GM19397 (cell line): ENCODE results near the gene HOXB3.

ENCODE experiments used
- ATAC-seq: cut with Tn5 transposase; IDR thresholded peaks from one replicate; pipeline ENCODE4 v1.9.1; 2021; ENCODE audit warnings: mild to moderate bottlenecking, moderate library complexity; ENCODE audit not compliant: unreplicated experiment

HOXB3 gene

GRCh38 chr17:48626245-48627117, 36.4 kb upstream of the HOXB3 start, which contains the start of gene HOXB9:
TSS of gene HOXB9 (minus strand) at chr17:48626358. CDS start at chr17:48626269, 89 bp downstream.
- no peak for ATAC-seq

- ATAC-seq = no peak
Measured at GRCh38 chr17:48625495-48626244, 35.6 kb upstream of the HOXB3 start.

GRCh38 chr17:48624544-48625494, 34.8 kb upstream of the HOXB3 start:
- ATAC-seq = no peak

- ATAC-seq = no peak
Measured at GRCh38 chr17:48624118-48624517, 34.1 kb upstream of the HOXB3 start.

GRCh38 chr17:48623583-48623982, 33.5 kb upstream of the HOXB3 start:
- no peak for ATAC-seq

GRCh38 chr17:48622857-48623256, 32.8 kb upstream of the HOXB3 start:
- ATAC-seq = no peak

GRCh38 chr17:48621410-48622392, 31.7 kb upstream of the HOXB3 start:
- no peak for ATAC-seq

GRCh38 chr17:48620461-48621139, 30.6 kb upstream of the HOXB3 start:
- no peak for ATAC-seq

GRCh38 chr17:48619826-48620449, 29.9 kb upstream of the HOXB3 start:
- ATAC-seq = no peak

GRCh38 chr17:48618256-48618896, 28.3 kb upstream of the HOXB3 start:
- no peak for ATAC-seq

GRCh38 chr17:48617471-48618255, 27.6 kb upstream of the HOXB3 start:
- no peak for ATAC-seq

- no peak for ATAC-seq
Measured at GRCh38 chr17:48616717-48617470, 26.9 kb upstream of the HOXB3 start.

GRCh38 chr17:48615963-48616716, 26.1 kb upstream of the HOXB3 start:
- no peak for ATAC-seq

- ATAC-seq = no peak
Measured at GRCh38 chr17:48615047-48615962, 25.3 kb upstream of the HOXB3 start, which contains the start of gene HOXB8. TSS of gene HOXB8 (minus strand) at chr17:48615292. CDS start at chr17:48614704, 588 bp downstream.
